Activated CD8-positive, alpha-beta memory T cell treated with anti-CD3 and anti-CD28 coated beads, Interleukin-2, amount 10 ng/mL, durations not matched to agents 7 days and 5 days (primary cell): Measurements from ENCODE around the gene TDP2. TPM values are rescaled to one million over a fixed set of nuclear protein-coding genes. Genes with fewer than 3 reads are reported as not detected.

Experiments
- ATAC-seq: fragments of 150-1000 bp; cut with Tn5 transposase; one replicate; pipeline ENCODE4 v1.10.0; 2021; ENCODE audit warnings: moderate library complexity
- CTCF ChIA-PET: fragments of 350-600 bp; sonication (Branson Sonifier 250); formaldehyde crosslinking; loops from one replicate; lab custom pipeline; 2021; ENCODE audit warnings: antibody characterized with exemption; lab: Charles Lee
- DNase-seq: peaks from one replicate; pipeline ENCODE4 v3.0.0-alpha.2; 2020
- H3K27ac Mint-ChIP-seq: one replicate; pipeline ENCODE4 v1.8.0; 2021; ENCODE audit warnings: mild to moderate bottlenecking, mixed read lengths
- H3K27me3 Mint-ChIP-seq: one replicate; pipeline ENCODE4 v1.8.0; 2021; ENCODE audit warnings: mixed read lengths
- H3K36me3 Mint-ChIP-seq: one replicate; pipeline ENCODE4 v1.8.0; 2021; ENCODE audit warnings: mild to moderate bottlenecking, mixed read lengths
- H3K4me1 Mint-ChIP-seq: one replicate; pipeline ENCODE4 v1.8.0; 2021; ENCODE audit warnings: mixed read lengths
- H3K4me3 Mint-ChIP-seq: one replicate; pipeline ENCODE4 v1.8.0; 2021; ENCODE audit warnings: mild to moderate bottlenecking, moderate library complexity, mixed read lengths
- H3K9me3 Mint-ChIP-seq: one replicate; pipeline ENCODE4 v1.8.0; 2022; ENCODE audit warnings: low read depth, mixed read lengths
- total RNA-seq, 2 experiments: library from RNA; stranded (reverse); gene quantifications; one replicate each; pipeline ENCODE4 v1.2.3, GENCODE V29; 2021

The TDP2 gene
- total RNA-seq, 2 experiments from 2014 or later: 40.5 to 45.7 TPM

- DNase-seq (no peak), ATAC-seq (no peak)
- CTCF ChIA-PET: no interaction called here
- Mint-ChIP-seq H3K36me3 (no peaks in the 10 kb centered on the region), H3K27ac (no peak overlapping the region), H3K27me3 (peaks cover 8% of the 10 kb centered on the region), H3K4me1 (no peaks in the 10 kb centered on the region), H3K4me3 (no peak overlapping the region), H3K9me3 (no peaks in the 10 kb centered on the region)
Measured at GRCh38 chr6:24621626-24622289, 44.9 kb downstream of the TDP2 start.

GRCh38 chr6:24620637-24621036 is 46.1 kb downstream of the TDP2 start:
- H3K27ac Mint-ChIP-seq: no peak overlapping the region
- H3K9me3 Mint-ChIP-seq: no peaks in the 10 kb centered on the region
- H3K4me1 Mint-ChIP-seq: no peaks in the 10 kb centered on the region
- ATAC-seq: no peak
- no peak for DNase-seq
- CTCF ChIA-PET: no interaction called here
- no peaks in the 10 kb centered on the region for H3K36me3 Mint-ChIP-seq
- peaks cover 5% of the 10 kb centered on the region for H3K27me3 Mint-ChIP-seq
- no peak overlapping the region for H3K4me3 Mint-ChIP-seq

- Mint-ChIP-seq H3K27ac (no peak overlapping the region), H3K4me3 (no peak overlapping the region), H3K36me3 (no peaks in the 10 kb centered on the region), H3K9me3 (no peaks in the 10 kb centered on the region), H3K4me1 (no peaks in the 10 kb centered on the region), H3K27me3 (peaks cover 5% of the 10 kb centered on the region)
- ATAC-seq: no peak
- CTCF ChIA-PET: no interaction called here
- DNase-seq: no peak
Measured at GRCh38 chr6:24619661-24620060, 47.0 kb downstream of the TDP2 start.

GRCh38 chr6:24614648-24615047 is 52.1 kb downstream of the TDP2 start:
- ATAC-seq (no peak), DNase-seq (no peak)
- H3K4me1 Mint-ChIP-seq: no peaks in the 10 kb centered on the region
- CTCF ChIA-PET: no interaction called here
- H3K4me3 Mint-ChIP-seq: no peak overlapping the region
- H3K27me3 Mint-ChIP-seq: peaks cover 18% of the 10 kb centered on the region
- H3K27ac Mint-ChIP-seq: no peak overlapping the region
- no peaks in the 10 kb centered on the region for H3K36me3 Mint-ChIP-seq
- H3K9me3 Mint-ChIP-seq: no peaks in the 10 kb centered on the region

- CTCF ChIA-PET: no interaction called here
- Mint-ChIP-seq H3K4me3 (no peak overlapping the region), H3K9me3 (no peaks in the 10 kb centered on the region), H3K36me3 (no peaks in the 10 kb centered on the region), H3K4me1 (no peaks in the 10 kb centered on the region), H3K27me3 (peaks cover 18% of the 10 kb centered on the region), H3K27ac (no peak overlapping the region)
- ATAC-seq: no peak
- no peak for DNase-seq
Measured at GRCh38 chr6:24614043-24614420, 52.7 kb downstream of the TDP2 start.

GRCh38 chr6:24613361-24614042 is 53.2 kb downstream of the TDP2 start:
- no peak for ATAC-seq
- no peaks in the 10 kb centered on the region for H3K36me3 Mint-ChIP-seq
- H3K4me3 Mint-ChIP-seq: no peak overlapping the region
- CTCF ChIA-PET: interaction anchor here (1.3 kb wide), 1 partner anchor 30 kb away, joined by 4 read pairs; no protein-coding TSS in a partner anchor
- no peak overlapping the region for H3K27ac Mint-ChIP-seq
- no peaks in the 10 kb centered on the region for H3K9me3 Mint-ChIP-seq
- H3K4me1 Mint-ChIP-seq: no peaks in the 10 kb centered on the region
- peaks cover 18% of the 10 kb centered on the region for H3K27me3 Mint-ChIP-seq
- no peak for DNase-seq

GRCh38 chr6:24610672-24611071 is 56.0 kb downstream of the TDP2 start:
- DNase-seq (no peak), ATAC-seq (no peak)
- H3K4me1 Mint-ChIP-seq: no peaks in the 10 kb centered on the region
- no peak overlapping the region for H3K4me3 Mint-ChIP-seq
- H3K27me3 Mint-ChIP-seq: peaks cover 14% of the 10 kb centered on the region
- H3K27ac Mint-ChIP-seq: no peak overlapping the region
- CTCF ChIA-PET: no interaction called here
- H3K36me3 Mint-ChIP-seq: no peaks in the 10 kb centered on the region
- H3K9me3 Mint-ChIP-seq: no peaks in the 10 kb centered on the region

- no peak for DNase-seq
- no peak for ATAC-seq
- H3K4me3 Mint-ChIP-seq: no peak overlapping the region
- H3K27ac Mint-ChIP-seq: no peak overlapping the region
- no peaks in the 10 kb centered on the region for H3K4me1 Mint-ChIP-seq
- CTCF ChIA-PET: no interaction called here
- H3K27me3 Mint-ChIP-seq: peaks cover 6% of the 10 kb centered on the region
- H3K9me3 Mint-ChIP-seq: no peaks in the 10 kb centered on the region
- no peaks in the 10 kb centered on the region for H3K36me3 Mint-ChIP-seq
Measured at GRCh38 chr6:24607310-24608105, 59.2 kb downstream of the TDP2 start.

- Mint-ChIP-seq H3K36me3 (no peaks in the 10 kb centered on the region), H3K4me3 (no peak overlapping the region), H3K27ac (no peak overlapping the region), H3K4me1 (no peaks in the 10 kb centered on the region), H3K9me3 (no peaks in the 10 kb centered on the region), H3K27me3 (peaks cover 2% of the 10 kb centered on the region)
- ATAC-seq (no peak), DNase-seq (no peak)
- CTCF ChIA-PET: no interaction called here
Measured at GRCh38 chr6:24606200-24606930, 60.3 kb downstream of the TDP2 start.

DNA sequence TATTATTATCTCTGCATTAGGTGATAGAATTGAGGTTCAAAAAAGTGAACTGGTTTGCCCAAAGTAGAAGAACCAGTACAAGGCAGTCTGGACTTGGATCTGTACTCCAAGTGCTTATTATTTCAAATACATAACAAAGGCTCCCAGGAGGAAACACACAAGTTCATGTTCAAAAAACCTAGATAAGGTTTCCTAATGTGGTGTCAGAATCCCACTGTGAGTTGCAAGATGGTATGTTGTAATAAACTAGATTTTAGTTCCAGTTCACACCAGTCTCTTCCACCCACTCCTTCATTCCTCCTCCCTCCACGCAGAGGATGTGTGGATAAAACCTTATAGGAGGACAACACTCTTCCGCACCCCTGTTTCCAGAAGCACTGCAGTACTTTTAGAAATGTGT is 63.5 kb downstream of the TDP2 start:
- H3K4me3 Mint-ChIP-seq: no peak overlapping the region
- H3K27me3 Mint-ChIP-seq: peaks cover 2% of the 10 kb centered on the region
- DNase-seq (no peak), ATAC-seq (no peak)
- no peaks in the 10 kb centered on the region for H3K36me3 Mint-ChIP-seq
- H3K27ac Mint-ChIP-seq: no peak overlapping the region
- CTCF ChIA-PET: no interaction called here
- no peaks in the 10 kb centered on the region for H3K4me1 Mint-ChIP-seq
- H3K9me3 Mint-ChIP-seq: no peaks in the 10 kb centered on the region

DNA sequence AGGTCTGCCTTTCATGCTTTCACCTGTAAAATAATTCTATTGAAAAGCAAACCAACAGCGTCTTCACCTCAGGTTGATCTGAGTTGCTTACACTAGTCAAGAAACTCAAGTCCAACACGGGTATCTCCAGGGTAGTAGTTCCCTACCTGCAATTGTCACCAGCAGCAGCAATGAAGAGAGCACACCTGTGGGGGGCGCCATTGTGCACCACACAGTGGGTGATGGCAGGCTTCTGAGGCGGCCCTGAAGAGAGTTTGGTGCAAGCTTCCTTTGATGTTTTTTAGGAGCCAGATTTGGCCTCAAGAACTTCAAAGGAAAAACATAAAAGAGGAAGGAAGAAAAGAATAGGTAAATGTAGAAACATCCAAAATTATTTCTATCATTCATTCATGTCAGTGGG is 65.8 kb downstream of the TDP2 start:
- Mint-ChIP-seq H3K4me3 (no peak overlapping the region), H3K27me3 (peaks cover 2% of the 10 kb centered on the region), H3K27ac (no peak overlapping the region), H3K4me1 (no peaks in the 10 kb centered on the region), H3K9me3 (no peaks in the 10 kb centered on the region), H3K36me3 (no peaks in the 10 kb centered on the region)
- ATAC-seq (no peak), DNase-seq (no peak)
- CTCF ChIA-PET: interaction anchor here (1.1 kb wide), 1 partner anchor 14 kb away, joined by 3 read pairs; no protein-coding TSS in a partner anchor
